Astrocyte (in vitro differentiated cells and primary cell): ENCODE results near the gene ZFYVE16.

Experiments
- EZH2 ChIP-seq: IDR thresholded peaks from 2 replicates; pipeline ENCODE4 v1.6.1; 2012; ENCODE audit warnings: mild to moderate bottlenecking, low read length, inconsistent platforms; ENCODE audit not compliant: insufficient read depth
- TF ChIP-seq, protein P1 (sequence below): IDR thresholded peaks from 2 replicates; pipeline ENCODE4 v1.5.1; 2011; ENCODE audit warnings: low read depth, mild to moderate bottlenecking, inconsistent platforms, low read length, moderate library complexity; ENCODE audit not compliant: insufficient read depth

GRCh38 chr5:80439213-80439612 is 31.3 kb downstream of the ZFYVE16 start:
- TF ChIP-seq, protein P1, sequence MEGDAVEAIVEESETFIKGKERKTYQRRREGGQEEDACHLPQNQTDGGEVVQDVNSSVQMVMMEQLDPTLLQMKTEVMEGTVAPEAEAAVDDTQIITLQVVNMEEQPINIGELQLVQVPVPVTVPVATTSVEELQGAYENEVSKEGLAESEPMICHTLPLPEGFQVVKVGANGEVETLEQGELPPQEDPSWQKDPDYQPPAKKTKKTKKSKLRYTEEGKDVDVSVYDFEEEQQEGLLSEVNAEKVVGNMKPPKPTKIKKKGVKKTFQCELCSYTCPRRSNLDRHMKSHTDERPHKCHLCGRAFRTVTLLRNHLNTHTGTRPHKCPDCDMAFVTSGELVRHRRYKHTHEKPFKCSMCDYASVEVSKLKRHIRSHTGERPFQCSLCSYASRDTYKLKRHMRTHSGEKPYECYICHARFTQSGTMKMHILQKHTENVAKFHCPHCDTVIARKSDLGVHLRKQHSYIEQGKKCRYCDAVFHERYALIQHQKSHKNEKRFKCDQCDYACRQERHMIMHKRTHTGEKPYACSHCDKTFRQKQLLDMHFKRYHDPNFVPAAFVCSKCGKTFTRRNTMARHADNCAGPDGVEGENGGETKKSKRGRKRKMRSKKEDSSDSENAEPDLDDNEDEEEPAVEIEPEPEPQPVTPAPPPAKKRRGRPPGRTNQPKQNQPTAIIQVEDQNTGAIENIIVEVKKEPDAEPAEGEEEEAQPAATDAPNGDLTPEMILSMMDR: no peak
- TF ChIP-seq EZH2: no peak
